Airway epithelial cell (primary cell): ENCODE measurements around the gene RERG. TPM values are rescaled to one million over a fixed set of nuclear protein-coding genes. Genes with fewer than 3 reads are reported as not detected.

Experiments used
- total RNA-seq: library from RNA; depleted of rRNA; stranded (reverse); fragments of >200 nt; gene quantifications from 2 replicates; pipeline ENCODE4 v1.2.3, GENCODE V29; 2015

Gene RERG
- 0.09 and 0.28 TPM in 2 replicates for total RNA-seq

GRCh38 chr12:15220915-15221885 is at the start of gene RERG:
TSS of gene RERG (minus strand) at chr12:15221417. CDS start at chr12:15217489, 3,928 bp downstream.

Other genes with a start within 250 kb of the RERG start
- not detected in 2 replicates for gene PDE6H, start 248.4 kb downstream of the RERG start, total RNA-seq
- gene PTPRO, start 101.1 kb upstream of the RERG start, total RNA-seq, result 0.21 and 0.23 TPM in 2 replicates